Nephron (organoid): Measurements from ENCODE around the gene TTBK1.

Experiments
- H3K27ac Mint-ChIP-seq, 3 experiments: 2 replicates each; pipeline ENCODE4 v1.8.0; 2020; ENCODE audit warnings: mixed read lengths in 3 of 3, mild to moderate bottlenecking in 2 of 3, moderate library complexity in 1 of 3
- H3K27me3 Mint-ChIP-seq: 2 replicates; pipeline ENCODE4 v1.8.0; 2021; ENCODE audit warnings: low read depth, mild to moderate bottlenecking, moderate library complexity, mixed read lengths
- H3K36me3 Mint-ChIP-seq: 2 replicates; pipeline ENCODE4 v1.8.0; 2020; ENCODE audit warnings: low read depth, mixed read lengths
- H3K4me1 Mint-ChIP-seq: 2 replicates; pipeline ENCODE4 v1.8.0; 2020; ENCODE audit warnings: mixed read lengths
- H3K4me3 Mint-ChIP-seq, 3 experiments: 2 replicates each; pipeline ENCODE4 v1.8.0; 2020; ENCODE audit warnings: mild to moderate bottlenecking in 3 of 3, mixed read lengths in 3 of 3, moderate library complexity in 2 of 3
- H3K9me3 Mint-ChIP-seq: 2 replicates; pipeline ENCODE4 v1.8.0; 2020; ENCODE audit warnings: mixed read lengths
- CTCF ChIP-seq, 3 experiments: fragments of 200-600 bp; sonication (generic); IDR thresholded peaks; one replicate each; pipeline ENCODE4 v1.5.0; 2021; ENCODE audit warnings: antibody characterized with exemption in 3 of 3; ENCODE audit not compliant: unreplicated experiment in 3 of 3

TTBK1 gene

GRCh38 chr6:43253401-43253800 lies 10.1 kb downstream of the TTBK1 start:
- Mint-ChIP-seq H3K4me3 (no peak overlapping the region), H3K27ac (no peak overlapping the region), H3K9me3 (no peaks in the 10 kb centered on the region), H3K4me1 (peaks cover 21% of the 10 kb centered on the region), H3K27me3 (peaks cover 39% of the 10 kb centered on the region), H3K36me3 (no peaks in the 10 kb centered on the region)
- TF ChIP-seq CTCF (IDR thresholded peaks at IDR 0.05; ENCODE audit: unreplicated experiment in 3 of 3): no peak

GRCh38 chr6:43254138-43254817 lies 11.0 kb downstream of the TTBK1 start:
- TF ChIP-seq CTCF (IDR thresholded peaks at IDR 0.05; ENCODE audit: unreplicated experiment in 3 of 3): no peak
- Mint-ChIP-seq H3K4me1 (peaks cover 21% of the 10 kb centered on the region), H3K27ac (no peak overlapping the region), H3K27me3 (peaks cover 39% of the 10 kb centered on the region), H3K9me3 (no peaks in the 10 kb centered on the region), H3K36me3 (no peaks in the 10 kb centered on the region), H3K4me3 (no peak overlapping the region)

GRCh38 chr6:43254846-43255245 lies 11.6 kb downstream of the TTBK1 start:
- no peak for TF ChIP-seq CTCF (IDR thresholded peaks at IDR 0.05; ENCODE audit: unreplicated experiment in 3 of 3)
- no peaks in the 10 kb centered on the region for H3K36me3 Mint-ChIP-seq
- no peaks in the 10 kb centered on the region for H3K9me3 Mint-ChIP-seq
- no peak overlapping the region for H3K27ac Mint-ChIP-seq
- no peak overlapping the region for H3K4me3 Mint-ChIP-seq
- peaks cover 37% of the 10 kb centered on the region for H3K27me3 Mint-ChIP-seq
- H3K4me1 Mint-ChIP-seq: peaks cover 21% of the 10 kb centered on the region

- peaks cover 33% of the 10 kb centered on the region for H3K27me3 Mint-ChIP-seq
- peak overlapping the region in 1 of 3 experiments; percentile 72 for H3K27ac Mint-ChIP-seq
- H3K36me3 Mint-ChIP-seq: no peaks in the 10 kb centered on the region
- H3K4me1 Mint-ChIP-seq: peaks cover 21% of the 10 kb centered on the region
- no peak overlapping the region for H3K4me3 Mint-ChIP-seq
- no peaks in the 10 kb centered on the region for H3K9me3 Mint-ChIP-seq
- no peak for TF ChIP-seq CTCF (IDR thresholded peaks at IDR 0.05; ENCODE audit: unreplicated experiment in 3 of 3)
These were observed 12.2 kb downstream of the TTBK1 start for GRCh38 chr6:43255408-43256054.

GRCh38 chr6:43256670-43257366 lies 13.5 kb downstream of the TTBK1 start:
- Mint-ChIP-seq H3K27me3 (peaks cover 20% of the 10 kb centered on the region), H3K9me3 (no peaks in the 10 kb centered on the region), H3K4me1 (peaks cover 13% of the 10 kb centered on the region), H3K36me3 (no peaks in the 10 kb centered on the region), H3K27ac (no peak overlapping the region), H3K4me3 (no peak overlapping the region)
- no peak for TF ChIP-seq CTCF (IDR thresholded peaks at IDR 0.05; ENCODE audit: unreplicated experiment in 3 of 3)
